Chondrocyte (in vitro differentiated cells): ENCODE results near the gene BCL2L2. TPM values are rescaled to one million over a fixed set of nuclear protein-coding genes. Genes with fewer than 3 reads are reported as not detected.
A peak's percentile ranks its signal among the peaks of the same experiment; 100 is the strongest.

ENCODE experiments used
- DNase-seq: peaks from one replicate; pipeline ENCODE4 v3.0.0; 2021; ENCODE audit warnings: mixed read lengths, low spot score
- H3K27ac Mint-ChIP-seq: one replicate; pipeline ENCODE4 v1.8.0; 2021; ENCODE audit warnings: mild to moderate bottlenecking, moderate library complexity, mixed read lengths; ENCODE audit not compliant: unreplicated experiment
- H3K27me3 Mint-ChIP-seq: 2 replicates; pipeline ENCODE4 v1.8.0; 2021; ENCODE audit warnings: low read depth, mixed read lengths
- H3K36me3 Mint-ChIP-seq: 2 replicates; pipeline ENCODE4 v1.8.0; 2021; ENCODE audit warnings: low read depth, mixed read lengths
- H3K4me1 Mint-ChIP-seq: 2 replicates; pipeline ENCODE4 v1.8.0; 2021; ENCODE audit warnings: low read depth, mild to moderate bottlenecking, mixed read lengths
- H3K4me3 Mint-ChIP-seq: one replicate; pipeline ENCODE4 v1.8.0; 2021; ENCODE audit warnings: mild to moderate bottlenecking, moderate library complexity, mixed read lengths; ENCODE audit not compliant: unreplicated experiment
- H3K9me3 Mint-ChIP-seq: 2 replicates; pipeline ENCODE4 v1.8.0; 2021; ENCODE audit warnings: low read depth, mixed read lengths
- total RNA-seq: library from RNA; stranded (reverse); gene quantifications from 3 replicates; pipeline ENCODE4 v1.2.1, GENCODE V29; 2021
- TF ChIP-seq, protein P1 (sequence below): fragments of 200-600 bp; sonication (generic); IDR thresholded peaks from 2 replicates; pipeline ENCODE4 v1.5.0; 2021; ENCODE audit warnings: antibody characterized with exemption, mild to moderate bottlenecking, moderate library complexity

Gene BCL2L2
- total RNA-seq, 1 donor from 2014 or later: 21.8 TPM

DNA sequence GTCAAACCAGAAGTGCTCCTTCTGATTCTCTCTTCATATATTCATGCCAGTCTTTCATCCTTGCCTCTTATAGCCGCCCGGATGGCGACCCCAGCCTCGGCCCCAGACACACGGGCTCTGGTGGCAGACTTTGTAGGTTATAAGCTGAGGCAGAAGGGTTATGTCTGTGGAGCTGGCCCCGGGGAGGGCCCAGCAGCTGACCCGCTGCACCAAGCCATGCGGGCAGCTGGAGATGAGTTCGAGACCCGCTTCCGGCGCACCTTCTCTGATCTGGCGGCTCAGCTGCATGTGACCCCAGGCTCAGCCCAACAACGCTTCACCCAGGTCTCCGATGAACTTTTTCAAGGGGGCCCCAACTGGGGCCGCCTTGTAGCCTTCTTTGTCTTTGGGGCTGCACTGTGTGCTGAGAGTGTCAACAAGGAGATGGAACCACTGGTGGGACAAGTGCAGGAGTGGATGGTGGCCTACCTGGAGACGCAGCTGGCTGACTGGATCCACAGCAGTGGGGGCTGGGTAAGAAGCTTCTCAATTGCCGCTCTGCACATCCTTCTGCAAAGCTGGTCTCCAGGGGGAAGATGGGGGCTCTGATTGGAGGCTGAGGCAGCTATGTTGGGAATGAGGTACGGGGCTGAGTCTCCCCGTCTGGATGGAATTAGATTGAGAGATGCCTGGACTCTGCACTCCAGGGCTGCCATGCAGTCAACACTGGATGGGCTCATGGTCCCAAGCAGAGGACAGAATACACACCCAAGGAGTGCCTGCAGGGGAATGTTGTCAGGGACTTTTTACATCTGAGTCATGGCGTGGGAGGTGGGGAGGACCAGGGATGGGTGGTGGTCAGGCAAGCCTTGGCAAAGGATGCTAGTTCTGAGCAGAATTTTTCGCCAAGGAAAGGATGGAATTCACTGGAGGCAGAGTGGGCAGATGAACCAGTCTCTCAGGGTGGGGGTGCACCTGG is 1.3 kb downstream of the BCL2L2 start:
- Mint-ChIP-seq H3K4me3 (peak overlapping the region; percentile 97), H3K27me3 (no peaks in the 10 kb centered on the region), H3K9me3 (no peaks in the 10 kb centered on the region), H3K4me1 (peaks cover 41% of the 10 kb centered on the region), H3K36me3 (peaks cover 8% of the 10 kb centered on the region), H3K27ac (peak overlapping the region; percentile 93)
- TF ChIP-seq, protein P1, sequence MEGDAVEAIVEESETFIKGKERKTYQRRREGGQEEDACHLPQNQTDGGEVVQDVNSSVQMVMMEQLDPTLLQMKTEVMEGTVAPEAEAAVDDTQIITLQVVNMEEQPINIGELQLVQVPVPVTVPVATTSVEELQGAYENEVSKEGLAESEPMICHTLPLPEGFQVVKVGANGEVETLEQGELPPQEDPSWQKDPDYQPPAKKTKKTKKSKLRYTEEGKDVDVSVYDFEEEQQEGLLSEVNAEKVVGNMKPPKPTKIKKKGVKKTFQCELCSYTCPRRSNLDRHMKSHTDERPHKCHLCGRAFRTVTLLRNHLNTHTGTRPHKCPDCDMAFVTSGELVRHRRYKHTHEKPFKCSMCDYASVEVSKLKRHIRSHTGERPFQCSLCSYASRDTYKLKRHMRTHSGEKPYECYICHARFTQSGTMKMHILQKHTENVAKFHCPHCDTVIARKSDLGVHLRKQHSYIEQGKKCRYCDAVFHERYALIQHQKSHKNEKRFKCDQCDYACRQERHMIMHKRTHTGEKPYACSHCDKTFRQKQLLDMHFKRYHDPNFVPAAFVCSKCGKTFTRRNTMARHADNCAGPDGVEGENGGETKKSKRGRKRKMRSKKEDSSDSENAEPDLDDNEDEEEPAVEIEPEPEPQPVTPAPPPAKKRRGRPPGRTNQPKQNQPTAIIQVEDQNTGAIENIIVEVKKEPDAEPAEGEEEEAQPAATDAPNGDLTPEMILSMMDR: no peak
- no peak for DNase-seq

DNA sequence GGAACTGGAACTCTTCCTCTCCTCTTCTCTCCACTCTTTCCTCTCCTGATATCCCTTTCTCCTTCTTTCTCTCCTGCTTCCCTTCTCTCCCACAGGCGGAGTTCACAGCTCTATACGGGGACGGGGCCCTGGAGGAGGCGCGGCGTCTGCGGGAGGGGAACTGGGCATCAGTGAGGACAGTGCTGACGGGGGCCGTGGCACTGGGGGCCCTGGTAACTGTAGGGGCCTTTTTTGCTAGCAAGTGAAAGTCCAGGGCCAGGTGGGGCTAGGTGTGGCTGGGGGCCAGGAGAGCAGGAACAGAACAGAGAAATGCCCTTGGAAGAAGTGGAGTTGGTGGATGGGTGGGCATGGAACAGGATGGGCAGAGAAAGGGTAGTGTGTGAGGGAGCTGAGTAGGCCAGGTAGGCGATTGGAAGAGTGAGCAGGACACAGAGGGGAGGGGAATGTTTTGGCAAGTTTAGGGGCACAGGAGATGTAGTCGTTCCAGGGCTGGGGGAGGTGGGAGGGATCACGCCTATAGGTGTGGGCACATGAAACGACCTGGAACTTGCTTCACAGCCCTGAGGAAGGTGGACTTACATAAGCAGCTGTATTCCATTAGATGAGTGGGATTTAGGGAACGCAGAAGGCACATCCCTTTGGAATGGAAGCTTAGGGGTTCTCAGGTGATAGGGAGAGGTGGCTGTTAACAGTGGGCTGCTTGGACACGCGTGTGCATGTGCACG is 2.2 kb downstream of the BCL2L2 start:
- H3K27me3 Mint-ChIP-seq: no peaks in the 10 kb centered on the region
- DNase-seq: no peak
- no peaks in the 10 kb centered on the region for H3K9me3 Mint-ChIP-seq
- peaks cover 41% of the 10 kb centered on the region for H3K4me1 Mint-ChIP-seq
- TF ChIP-seq, protein P1: no peak
- peaks cover 8% of the 10 kb centered on the region for H3K36me3 Mint-ChIP-seq
- H3K4me3 Mint-ChIP-seq: peak overlapping the region; percentile 97
- peak overlapping the region; percentile 79 for H3K27ac Mint-ChIP-seq

DNA sequence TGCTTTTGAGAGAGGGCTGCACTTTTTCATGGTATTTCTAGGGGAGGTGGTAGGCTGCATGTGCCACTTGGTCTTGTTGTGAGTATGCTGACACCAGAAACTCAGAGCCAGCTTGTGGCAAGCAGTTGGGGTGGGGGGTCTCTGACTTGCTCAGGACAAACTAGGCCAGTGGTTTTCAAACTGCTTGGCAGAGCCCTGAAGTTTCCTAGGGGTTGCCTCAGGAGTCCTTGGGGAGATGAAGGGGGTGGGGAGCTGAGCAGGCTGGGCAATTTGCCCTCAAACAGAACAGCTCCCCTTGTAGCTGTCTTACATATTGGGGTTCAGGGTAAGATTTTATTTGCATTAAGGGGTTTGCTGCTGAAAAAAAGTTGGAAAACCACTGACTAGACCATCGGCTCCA is 3.9 kb downstream of the BCL2L2 start:
- Mint-ChIP-seq H3K4me3 (no peak overlapping the region), H3K9me3 (no peaks in the 10 kb centered on the region), H3K27me3 (no peaks in the 10 kb centered on the region), H3K27ac (peak overlapping the region; percentile 8), H3K36me3 (peaks cover 9% of the 10 kb centered on the region), H3K4me1 (peaks cover 41% of the 10 kb centered on the region)
- no peak for DNase-seq
- TF ChIP-seq, protein P1: no peak

DNA sequence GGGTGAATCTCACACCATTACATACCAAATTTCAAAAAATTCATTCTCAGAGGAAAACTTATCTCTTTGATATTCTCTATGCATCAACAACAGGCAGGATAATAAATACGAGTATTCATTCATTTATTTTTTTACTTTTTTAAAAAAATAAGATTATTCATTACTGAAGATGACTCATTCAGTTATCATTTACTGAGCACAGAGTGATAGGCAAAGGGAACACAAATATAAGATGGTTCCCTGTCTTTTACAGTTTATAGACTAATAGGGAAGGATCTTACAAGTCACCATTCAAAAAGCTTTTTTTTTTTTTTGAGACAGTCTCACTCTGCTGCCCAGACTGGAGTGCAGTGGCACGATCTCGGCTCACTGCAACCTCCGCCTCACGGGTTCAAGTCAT is 9.7 kb downstream of the BCL2L2 start:
- peaks cover 17% of the 10 kb centered on the region for H3K4me1 Mint-ChIP-seq
- H3K27ac Mint-ChIP-seq: no peak overlapping the region
- no peaks in the 10 kb centered on the region for H3K27me3 Mint-ChIP-seq
- DNase-seq: no peak
- H3K36me3 Mint-ChIP-seq: peaks cover 11% of the 10 kb centered on the region
- H3K4me3 Mint-ChIP-seq: no peak overlapping the region
- TF ChIP-seq, protein P1: no peak
- H3K9me3 Mint-ChIP-seq: no peaks in the 10 kb centered on the region

DNA sequence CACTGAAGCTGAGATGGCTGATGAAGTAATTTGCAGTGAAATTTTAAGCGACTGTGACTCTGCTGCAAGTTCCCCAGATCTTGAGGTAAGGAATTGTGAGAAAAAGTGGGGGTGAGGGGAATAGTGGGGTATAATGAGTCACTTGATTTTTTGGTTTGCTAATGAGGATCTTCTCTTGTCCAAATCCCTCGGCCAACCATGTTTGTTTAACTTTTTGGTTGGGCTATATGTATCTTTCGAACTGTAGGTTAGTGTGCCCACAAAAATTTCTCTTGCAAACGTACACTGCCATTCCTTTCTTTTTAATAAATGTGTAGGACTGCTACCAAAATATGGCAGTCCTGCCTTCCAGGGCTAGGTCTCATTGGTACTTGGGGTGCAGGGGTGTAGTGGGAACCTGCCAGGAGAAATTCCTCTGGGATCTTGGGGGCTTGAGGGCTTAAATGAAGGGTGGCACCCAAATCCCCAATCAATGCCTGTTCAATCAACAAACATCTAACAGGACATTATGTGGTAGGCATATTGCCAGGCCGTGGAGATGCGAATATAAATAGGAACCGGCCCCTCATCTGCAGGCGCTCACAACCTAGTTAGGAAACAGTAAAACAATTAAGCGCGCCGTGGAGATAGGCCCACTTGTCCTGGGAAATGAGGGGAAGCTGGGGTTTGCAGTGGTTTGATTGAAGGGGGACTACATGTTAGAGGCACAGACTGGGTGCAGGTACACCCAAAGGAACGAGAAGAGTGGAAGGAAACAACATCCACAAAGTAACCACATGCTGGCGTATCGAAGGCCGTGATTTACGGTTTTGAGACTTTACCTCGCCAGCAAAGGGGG is 13.3 kb downstream of the BCL2L2 start:
- Mint-ChIP-seq H3K27me3 (no peaks in the 10 kb centered on the region), H3K27ac (peak overlapping the region; percentile 97)
- TF ChIP-seq, protein P1: no peak

More for the DNA sequence above, 13.3 kb downstream of the BCL2L2 start:
- H3K4me1 Mint-ChIP-seq: peaks cover 34% of the 10 kb centered on the region
- H3K4me3 Mint-ChIP-seq: peak overlapping the region; percentile 67
- peaks cover 18% of the 10 kb centered on the region for H3K36me3 Mint-ChIP-seq
- H3K9me3 Mint-ChIP-seq: no peaks in the 10 kb centered on the region
- no peak for DNase-seq
